Smooth muscle cell (in vitro differentiated cells): ENCODE data around the gene SH2D5. TPM values are rescaled to one million over a fixed set of nuclear protein-coding genes. Genes with fewer than 3 reads are reported as not detected.

Source experiments
- DNase-seq: peaks from one replicate; lab custom pipeline; 2025; ENCODE audit not compliant: unreplicated experiment; lab: John Stamatoyannopoulos, UW
- H2AFZ ChIP-seq: fragments of 200-600 bp; sonication (generic); 2 replicates; pipeline ENCODE4 v1.6.0; 2016; ENCODE audit warnings: antibody characterized with exemption, low read depth, mild to moderate bottlenecking
- H3F3A ChIP-seq: fragments of 200-600 bp; sonication (generic); 2 replicates; pipeline ENCODE4 v1.6.0; 2017; ENCODE audit warnings: antibody characterized with exemption, low read depth
- H3K27ac ChIP-seq: fragments of 200-600 bp; sonication (generic); 2 replicates; pipeline ENCODE4 v1.5.1; 2016; ENCODE audit warnings: low read depth, mild to moderate bottlenecking
- H3K27me3 ChIP-seq: fragments of 200-600 bp; sonication (generic); 2 replicates; pipeline ENCODE4 v1.6.1; 2016; ENCODE audit warnings: low read depth, mild to moderate bottlenecking
- H3K36me3 ChIP-seq: fragments of 200-600 bp; sonication (generic); 2 replicates; pipeline ENCODE4 v1.5.1; 2016; ENCODE audit warnings: low read depth
- H3K4me1 ChIP-seq: fragments of 200-600 bp; sonication (generic); 2 replicates; pipeline ENCODE4 v1.5.1; 2016; ENCODE audit warnings: low read depth
- H3K4me2 ChIP-seq: fragments of 200-600 bp; sonication (generic); 2 replicates; pipeline ENCODE4 v1.6.0; 2016; ENCODE audit warnings: mild to moderate bottlenecking
- H3K4me3 ChIP-seq: fragments of 200-600 bp; sonication (generic); 2 replicates; pipeline ENCODE4 v1.5.1; 2016; ENCODE audit warnings: mild to moderate bottlenecking
- H3K79me2 ChIP-seq: fragments of 200-600 bp; sonication (generic); 2 replicates; pipeline ENCODE4 v1.6.0; 2016; ENCODE audit warnings: low read depth, mild to moderate bottlenecking
- H3K9ac ChIP-seq: fragments of 200-600 bp; sonication (generic); 2 replicates; pipeline ENCODE4 v1.6.0; 2016; ENCODE audit warnings: low read depth
- H3K9me3 ChIP-seq: fragments of 200-600 bp; sonication (generic); replicated peaks from 2 replicates; pipeline ENCODE4 v1.5.1; 2016; ENCODE audit warnings: low read depth
- H4K20me1 ChIP-seq: fragments of 200-600 bp; sonication (generic); 2 replicates; pipeline ENCODE4 v1.6.0; 2016; ENCODE audit warnings: low read depth
- WGBS: methylation state at CpG from one replicate; pipeline ENCODE4 v1.1.7; 2016; ENCODE audit warnings: low lambda C conversion rate; 5-methylcytosine and 5-hydroxymethylcytosine counted together
- polyA plus RNA-seq: library from polyadenylated mRNA; unstranded; fragments of >200 nt; fragmentation: Nextera tagmentation; extraction: Ambion mirVana; gene quantifications from 2 replicates; pipeline ENCODE4 v1.2.1, GENCODE V29; 2016
- total RNA-seq: library from RNA; depleted of rRNA; stranded (reverse); fragments of >200 nt; gene quantifications from 2 replicates; pipeline ENCODE4 v1.2.3, GENCODE V29; 2014
- TF ChIP-seq, protein P1 (sequence below): fragments of 200-600 bp; sonication (generic); IDR thresholded peaks from 2 replicates; pipeline ENCODE4 v1.5.1; 2017; ENCODE audit warnings: borderline replicate concordance, mild to moderate bottlenecking, antibody characterized with exemption; ENCODE audit not compliant: insufficient read depth, poor library complexity, severe bottlenecking

SH2D5 gene
- total and polyA plus RNA-seq, 2 experiments from 2014 or later, result 0.18 TPM; not detected in 1

DNA sequence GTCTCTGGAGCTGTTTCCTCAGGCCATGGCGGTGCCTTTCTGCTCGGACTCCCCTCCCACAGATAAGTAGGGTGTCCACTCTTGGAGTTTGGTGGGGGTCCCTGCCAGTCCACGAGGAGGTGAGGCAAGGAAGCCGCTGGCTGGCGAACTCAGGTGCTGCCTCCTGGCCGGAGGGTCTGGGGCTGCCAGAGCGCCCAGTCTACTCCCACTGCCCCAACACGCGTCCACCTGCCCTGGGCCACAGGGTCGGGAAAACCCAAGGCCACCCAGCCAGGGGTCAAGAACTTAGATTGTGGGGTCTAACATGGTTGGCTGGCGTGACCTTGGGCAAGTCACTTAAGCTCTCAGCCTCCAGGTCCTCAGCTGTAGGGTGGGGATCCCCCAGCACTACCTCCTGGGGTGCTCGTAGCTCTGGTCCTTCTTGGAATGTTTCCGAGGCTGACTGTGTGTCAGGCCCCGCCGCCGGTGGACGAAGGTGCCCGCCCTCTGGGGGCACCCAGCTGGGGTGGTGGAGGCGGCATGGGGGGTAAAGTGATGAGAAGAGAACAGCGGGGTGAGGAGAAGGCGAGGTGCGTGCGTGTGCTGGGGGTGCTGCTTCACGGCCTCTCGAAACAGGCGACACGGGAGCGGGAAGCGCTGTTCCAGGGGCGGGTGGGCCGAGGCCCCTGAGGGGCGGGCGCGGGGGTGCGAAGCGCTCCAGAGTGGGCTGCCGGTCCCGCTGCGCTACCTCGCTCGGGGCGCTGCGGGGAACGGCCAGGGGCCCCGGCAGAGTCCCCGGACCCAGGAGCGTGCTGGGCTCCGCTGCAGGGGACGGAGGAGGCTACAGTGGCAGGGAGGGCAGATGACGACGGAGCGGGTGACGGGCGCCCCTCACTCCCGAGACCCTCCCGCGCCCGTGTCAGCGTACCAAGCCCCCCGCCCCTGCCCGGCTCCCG is 1.2 kb downstream of the SH2D5 start:
- H3K79me2 ChIP-seq, result no peaks in the 10 kb centered on the region

DNA sequence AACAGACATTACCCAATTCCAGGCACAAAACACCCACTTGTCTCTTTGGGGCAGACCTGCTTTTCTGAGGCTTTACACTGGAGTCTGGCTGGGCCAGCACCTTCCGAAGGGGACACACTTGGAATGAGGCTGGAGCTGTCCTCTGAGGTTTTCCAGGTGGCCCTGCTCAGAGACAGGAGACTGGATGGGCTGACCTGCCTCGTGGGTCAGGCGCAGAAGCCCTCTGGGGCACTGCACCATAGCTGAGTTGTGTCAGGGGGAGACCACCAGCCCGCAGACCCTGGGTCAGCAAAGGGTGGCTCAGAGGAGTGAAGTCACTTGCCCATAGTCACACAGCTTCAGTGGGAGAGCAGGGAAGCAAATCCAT is 1.8 kb downstream of the SH2D5 start:
- Histone ChIP-seq H3K9me3 (no peaks in the 10 kb centered on the region), H2AFZ (no peak overlapping the region), H3K27me3 (peaks cover 32% of the 10 kb centered on the region), H3K4me3 (no peak overlapping the region), H4K20me1 (no peaks in the 10 kb centered on the region), H3K9ac (no peak overlapping the region), H3K36me3 (no peaks in the 10 kb centered on the region), H3K4me1 (no peaks in the 10 kb centered on the region), H3K4me2 (no peak overlapping the region), H3K27ac (no peak overlapping the region), H3K79me2 (no peaks in the 10 kb centered on the region), H3F3A (peaks cover 9% of the 10 kb centered on the region)
- TF ChIP-seq, protein P1, sequence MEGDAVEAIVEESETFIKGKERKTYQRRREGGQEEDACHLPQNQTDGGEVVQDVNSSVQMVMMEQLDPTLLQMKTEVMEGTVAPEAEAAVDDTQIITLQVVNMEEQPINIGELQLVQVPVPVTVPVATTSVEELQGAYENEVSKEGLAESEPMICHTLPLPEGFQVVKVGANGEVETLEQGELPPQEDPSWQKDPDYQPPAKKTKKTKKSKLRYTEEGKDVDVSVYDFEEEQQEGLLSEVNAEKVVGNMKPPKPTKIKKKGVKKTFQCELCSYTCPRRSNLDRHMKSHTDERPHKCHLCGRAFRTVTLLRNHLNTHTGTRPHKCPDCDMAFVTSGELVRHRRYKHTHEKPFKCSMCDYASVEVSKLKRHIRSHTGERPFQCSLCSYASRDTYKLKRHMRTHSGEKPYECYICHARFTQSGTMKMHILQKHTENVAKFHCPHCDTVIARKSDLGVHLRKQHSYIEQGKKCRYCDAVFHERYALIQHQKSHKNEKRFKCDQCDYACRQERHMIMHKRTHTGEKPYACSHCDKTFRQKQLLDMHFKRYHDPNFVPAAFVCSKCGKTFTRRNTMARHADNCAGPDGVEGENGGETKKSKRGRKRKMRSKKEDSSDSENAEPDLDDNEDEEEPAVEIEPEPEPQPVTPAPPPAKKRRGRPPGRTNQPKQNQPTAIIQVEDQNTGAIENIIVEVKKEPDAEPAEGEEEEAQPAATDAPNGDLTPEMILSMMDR, result no peak
- DNase-seq, result no peak
- WGBS, result 63% methylated on average over 4 of the region's 4 CpGs

More for the DNA sequence above, 1.2 kb downstream of the SH2D5 start:
- Histone ChIP-seq H3K27me3 (peaks cover 32% of the 10 kb centered on the region), H3K4me3 (peak overlapping the region; percentile 53), H2AFZ (no peak overlapping the region), H3K4me2 (peak overlapping the region; percentile 92), H3K9ac (no peak overlapping the region), H3K4me1 (no peaks in the 10 kb centered on the region), H3K36me3 (no peaks in the 10 kb centered on the region), H4K20me1 (no peaks in the 10 kb centered on the region), H3F3A (peaks cover 9% of the 10 kb centered on the region), H3K27ac (no peak overlapping the region), H3K9me3 (no peaks in the 10 kb centered on the region)
- 38% methylated on average over 29 of the region's 62 CpGs for WGBS
- TF ChIP-seq, protein P1, result no peak
- no peak for DNase-seq

- Histone ChIP-seq H3K4me2 (no peak overlapping the region), H3K9me3 (no peaks in the 10 kb centered on the region), H3K4me1 (no peaks in the 10 kb centered on the region), H3K9ac (no peak overlapping the region), H3F3A (peaks cover 9% of the 10 kb centered on the region), H4K20me1 (no peaks in the 10 kb centered on the region), H3K27ac (no peak overlapping the region), H2AFZ (no peak overlapping the region), H3K4me3 (no peak overlapping the region), H3K27me3 (peaks cover 32% of the 10 kb centered on the region), H3K36me3 (no peaks in the 10 kb centered on the region), H3K79me2 (no peaks in the 10 kb centered on the region)
- DNase-seq, result no peak
- TF ChIP-seq, protein P1, result no peak
- WGBS, result 47% methylated on average over 16 of the region's 19 CpGs
These were observed 2.4 kb downstream of the SH2D5 start for GRCh38 chr1:20729990-20730689.
